NCI-H2227 treated with DMSO at 0.1 percent for 48 hours (cell line): ENCODE results near the gene CCDC175.

Experiments
- DNase-seq: peaks from one replicate; lab custom pipeline; 2025; lab: John Stamatoyannopoulos, UW

CCDC175 gene

DNA sequence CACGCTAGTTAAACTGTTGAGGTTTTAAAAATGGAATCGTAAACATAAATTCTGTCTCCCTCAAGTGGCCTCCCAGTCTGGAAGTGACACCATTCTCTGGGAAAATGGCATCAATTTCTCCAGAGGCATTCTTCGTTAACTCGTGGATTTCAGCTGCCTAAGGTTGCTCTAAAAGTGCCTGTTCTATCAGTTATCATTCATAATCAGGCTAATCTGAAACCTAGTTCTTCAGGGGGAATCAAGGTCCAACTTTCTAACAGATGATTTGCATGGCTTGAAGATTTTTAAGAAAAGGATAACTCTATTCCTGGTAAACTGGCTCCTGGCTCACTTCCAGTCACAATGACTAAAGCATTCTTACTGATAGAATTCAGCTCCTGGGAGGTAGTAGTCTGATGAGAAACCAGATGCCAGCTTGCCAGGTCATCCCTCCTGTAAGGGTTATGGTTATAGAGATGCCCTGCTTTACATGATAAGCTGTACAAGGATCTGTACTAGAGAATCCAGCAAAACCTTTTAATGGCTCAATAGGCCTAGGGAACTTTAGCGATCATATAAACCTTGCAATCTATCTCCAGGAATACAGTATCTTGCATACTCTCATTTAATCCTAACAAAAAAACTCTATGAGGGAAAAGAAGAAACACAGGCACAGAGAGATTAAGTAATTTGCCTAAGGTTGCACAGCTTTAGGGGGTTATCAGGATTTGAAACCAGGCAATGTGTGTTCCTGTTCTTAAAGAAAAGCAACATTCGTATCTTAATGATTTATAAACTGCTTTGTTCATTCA is 93.9 kb downstream of the CCDC175 start:
- no peak for DNase-seq

DNA sequence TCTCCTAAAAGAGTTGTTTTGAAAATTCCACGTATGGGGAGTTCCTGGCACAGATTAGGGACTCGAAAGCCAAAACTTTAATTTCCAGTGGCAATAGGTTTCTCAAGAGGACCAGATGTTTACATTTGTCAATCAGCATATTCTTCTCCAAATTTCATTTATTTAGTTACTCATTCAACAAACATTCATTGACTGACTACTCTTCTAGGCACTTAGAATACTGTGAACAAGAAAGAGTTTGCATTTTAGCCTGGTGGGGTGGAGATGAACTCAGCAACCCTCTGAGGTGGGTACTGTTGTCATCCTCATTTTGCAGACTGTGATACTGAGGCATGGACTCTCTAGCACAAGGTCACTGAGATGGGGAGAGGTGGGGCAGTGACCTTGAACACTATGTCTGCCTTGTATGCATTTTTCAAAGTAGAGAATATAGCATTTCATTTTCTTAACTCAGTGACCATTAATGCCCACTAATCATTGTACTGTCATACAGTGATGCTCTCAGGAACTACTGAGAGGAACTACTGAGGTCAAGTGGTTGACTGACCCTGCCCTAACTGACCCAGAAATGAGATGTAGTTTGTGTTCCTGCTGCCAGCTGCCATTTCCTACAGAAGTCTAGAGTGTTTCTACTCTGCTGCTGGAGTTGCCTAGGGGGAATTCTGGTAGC is 94.6 kb downstream of the CCDC175 start:
- no peak for DNase-seq

DNA sequence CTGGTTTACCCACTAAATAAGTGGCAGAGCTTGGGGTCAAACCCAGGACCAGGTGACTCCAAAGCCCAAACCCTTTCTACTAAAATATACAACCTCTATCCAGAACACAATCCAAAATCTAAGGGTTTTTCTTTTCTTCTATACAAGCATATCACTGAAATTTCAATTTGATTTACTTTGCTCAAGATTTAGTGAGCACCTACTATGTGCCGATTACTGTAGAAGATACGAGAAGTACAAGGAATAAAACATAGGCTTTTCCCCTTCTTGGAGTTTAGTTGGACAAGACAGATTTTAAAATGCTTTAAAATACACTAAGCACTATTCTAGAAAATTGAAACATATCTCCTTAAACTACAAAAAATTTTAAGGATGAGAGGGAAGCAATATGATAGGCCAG is 95.2 kb downstream of the CCDC175 start:
- DNase-seq, result no peak

DNA sequence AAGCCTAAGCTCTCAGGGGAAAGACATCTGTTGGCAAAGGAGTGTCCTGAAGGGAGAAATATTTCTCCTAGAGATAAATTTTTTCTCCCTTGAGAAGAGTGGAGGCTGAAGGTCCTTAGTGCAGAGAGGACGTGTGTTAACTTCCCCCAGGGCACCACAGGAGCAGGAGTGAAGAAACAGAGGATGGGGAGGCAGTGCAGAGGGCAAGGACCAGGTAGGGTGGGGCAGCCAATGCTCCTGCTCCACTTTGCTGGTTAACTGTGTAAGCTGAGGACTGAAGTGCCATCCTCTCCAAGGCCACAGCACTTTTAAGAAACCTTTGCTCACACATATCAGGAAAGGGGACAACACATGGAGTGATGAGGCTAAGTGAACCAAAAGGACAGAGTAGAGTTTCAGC is 96.4 kb downstream of the CCDC175 start:
- no peak for DNase-seq

DNA sequence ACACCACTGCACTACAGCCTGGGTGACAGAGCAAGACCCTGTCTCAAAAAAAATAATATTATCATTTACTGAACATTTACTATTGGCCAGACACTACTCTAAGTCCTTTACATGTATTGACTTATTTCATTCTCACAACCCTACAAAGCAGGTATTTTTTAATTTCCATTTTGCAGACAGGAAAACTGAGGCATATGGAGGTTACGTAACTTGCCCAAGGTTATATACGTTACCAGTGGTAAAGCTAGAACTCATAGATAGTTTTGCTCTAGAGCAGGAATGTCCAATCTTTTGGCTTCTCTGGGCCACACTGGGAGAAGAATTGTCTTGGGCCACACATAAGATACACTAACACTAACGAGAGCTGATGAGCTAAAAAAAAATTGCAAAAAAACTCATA is 98.1 kb downstream of the CCDC175 start:
- no peak for DNase-seq

DNA sequence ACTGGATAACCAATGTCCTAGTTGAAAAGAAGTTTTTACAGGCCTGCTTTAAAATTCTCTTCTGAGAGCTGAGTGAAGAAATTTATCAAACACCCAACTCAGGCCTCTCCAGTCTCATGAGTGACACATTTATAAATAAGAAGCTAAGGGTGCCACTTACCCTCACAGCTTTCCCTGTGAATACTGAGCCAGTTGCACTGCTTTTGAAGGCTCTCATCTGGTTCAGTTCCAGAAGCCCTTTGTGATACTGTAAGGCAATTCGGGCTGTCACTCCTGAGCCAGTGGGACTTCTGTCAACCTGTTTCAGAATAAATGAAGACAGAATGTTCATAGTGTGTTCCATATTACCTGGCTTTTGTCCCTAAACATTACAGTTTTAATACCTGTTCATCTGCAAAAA is 100.9 kb downstream of the CCDC175 start:
- DNase-seq, result no peak

DNA sequence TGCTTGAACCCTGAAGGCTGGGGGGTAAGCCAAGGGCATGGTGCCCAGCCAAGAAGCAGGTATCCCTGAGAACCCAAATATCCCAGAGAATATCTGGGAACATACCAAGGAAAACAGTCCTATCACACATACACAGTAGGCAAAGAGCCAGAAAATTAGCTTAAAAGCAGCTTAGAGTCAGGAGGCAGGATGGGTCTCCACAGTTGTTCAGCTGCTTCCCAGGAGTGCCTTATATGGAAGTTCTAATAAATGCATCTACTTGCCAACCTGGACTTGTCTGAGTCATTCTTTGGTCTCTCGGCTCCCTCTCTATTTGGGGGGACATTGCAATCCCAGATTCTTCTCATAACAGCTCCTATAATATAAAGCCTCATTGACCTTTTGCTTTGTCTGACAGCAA is 102.4 kb downstream of the CCDC175 start:
- DNase-seq, result no peak

DNA sequence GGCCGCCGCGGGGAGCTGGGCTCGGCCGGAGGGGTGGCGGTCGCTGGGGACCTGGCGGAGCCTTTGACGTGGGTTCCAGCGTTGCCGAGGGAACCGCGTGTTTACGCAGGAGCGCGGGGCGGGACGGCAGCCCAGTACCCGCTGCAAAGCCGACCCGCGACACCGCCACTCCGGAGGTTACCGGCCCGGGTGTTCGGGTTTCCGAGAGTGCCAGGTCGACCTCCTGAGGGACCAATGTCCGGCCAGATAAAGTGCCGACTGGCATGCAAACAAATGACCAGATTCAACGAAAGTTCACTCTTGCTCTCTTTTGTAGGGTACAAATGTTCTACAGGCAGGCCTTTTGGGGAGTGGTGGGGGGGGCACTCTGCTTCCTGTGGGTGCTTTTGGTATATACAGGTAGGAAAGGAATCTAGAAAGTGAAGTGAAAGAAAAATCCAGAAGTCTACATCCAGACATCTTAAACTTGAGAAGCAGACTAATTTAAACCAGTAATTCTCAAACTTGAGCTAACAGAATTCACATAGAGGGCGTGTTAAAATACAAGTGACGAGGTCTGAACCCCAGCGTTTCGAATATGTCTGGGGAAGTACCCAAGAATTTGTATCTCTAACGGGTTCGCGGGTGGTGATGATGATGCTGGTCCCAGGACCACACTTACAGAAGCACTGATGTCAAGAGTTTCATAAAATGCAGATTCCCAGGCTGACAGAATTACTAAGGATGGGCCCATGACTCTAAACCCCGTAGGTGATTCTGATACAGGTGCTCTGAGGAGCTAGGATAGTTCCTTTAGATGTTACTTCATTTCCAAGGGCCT is 111.1 kb downstream of the CCDC175 start, which contains the start of gene GPR135:
GPR135 (minus strand) TSS at position 65 of the 820 bp plus-strand sequence. CDS start 154 bp downstream, outside the sequence.
- DNase-seq, result no peak

DNA sequence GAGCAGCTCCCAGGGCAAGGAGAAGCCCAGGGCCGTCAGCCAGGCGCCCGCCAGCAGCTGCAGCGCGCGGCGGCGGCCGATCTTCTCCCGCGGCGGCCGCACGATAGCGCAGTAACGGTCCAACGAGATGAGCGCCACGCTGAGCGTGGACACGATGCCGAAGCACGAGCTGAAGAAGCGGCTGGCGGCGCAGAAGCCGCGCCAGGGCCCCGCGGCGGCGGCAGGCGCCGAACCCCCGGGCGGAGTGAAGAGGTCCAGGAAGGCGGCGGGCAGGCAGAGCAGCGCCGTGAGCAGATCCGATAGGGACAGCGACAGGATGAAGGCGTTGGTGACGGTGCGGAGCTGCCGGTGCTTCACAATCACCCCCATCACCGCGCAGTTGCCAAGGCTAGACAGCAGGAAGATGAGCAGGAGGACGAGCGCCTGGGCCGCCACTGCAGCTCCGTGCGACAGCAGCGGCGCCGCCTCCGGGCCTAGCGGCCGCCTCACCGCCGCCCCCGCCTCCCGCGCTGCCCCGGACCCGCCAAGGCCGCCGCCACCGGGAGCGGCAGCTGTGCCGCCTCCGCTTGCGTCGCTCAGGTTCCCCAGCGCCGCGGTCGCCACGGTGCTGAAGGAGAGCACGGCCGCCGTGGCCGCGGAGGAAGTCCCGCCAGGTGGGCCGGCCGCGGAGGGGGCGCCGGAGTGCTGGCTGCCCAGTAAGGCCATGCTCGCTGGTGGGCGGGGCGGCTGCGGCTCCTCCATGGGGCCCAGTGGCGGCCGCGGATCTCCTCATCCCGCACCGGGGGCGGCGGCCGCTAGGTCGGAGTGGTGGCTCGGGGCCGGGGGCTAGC is 111.9 kb downstream of the CCDC175 start:
- peak; percentile 40 for DNase-seq

DNA sequence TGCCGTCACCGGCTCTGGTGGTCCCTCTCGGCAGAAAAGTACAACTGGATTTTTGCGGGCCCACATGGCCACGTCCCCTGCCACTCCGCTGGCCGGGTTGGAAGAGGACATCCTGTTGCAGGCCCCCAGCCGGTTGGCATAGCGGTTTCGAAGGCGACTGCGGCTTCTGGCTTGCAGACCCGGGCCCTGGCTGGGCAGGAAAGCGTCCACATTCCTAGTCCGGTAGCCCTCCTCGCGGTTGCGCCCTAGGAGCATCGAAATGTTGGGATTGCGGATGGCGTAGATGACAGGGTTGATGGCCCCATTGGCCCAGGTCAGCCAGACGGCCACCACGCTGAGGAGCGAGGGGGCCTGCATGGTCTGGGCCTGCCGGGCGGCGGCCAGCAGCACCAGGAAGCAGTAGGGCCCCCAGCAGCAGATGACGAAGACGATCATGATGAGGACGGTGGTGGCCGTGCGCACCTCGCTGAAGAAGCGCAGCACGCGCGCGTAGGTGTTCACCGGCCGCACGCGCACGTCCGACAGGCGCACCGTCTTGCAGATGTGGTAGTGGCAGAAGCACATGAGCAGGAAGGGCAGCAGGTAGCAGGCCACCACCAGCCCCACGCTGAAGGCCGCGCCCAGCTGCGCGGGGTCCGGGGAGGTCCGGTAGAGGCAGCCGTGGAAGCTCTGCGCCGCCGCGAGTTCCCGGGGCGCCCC is 112.7 kb downstream of the CCDC175 start:
- DNase-seq, result no peak

DNA sequence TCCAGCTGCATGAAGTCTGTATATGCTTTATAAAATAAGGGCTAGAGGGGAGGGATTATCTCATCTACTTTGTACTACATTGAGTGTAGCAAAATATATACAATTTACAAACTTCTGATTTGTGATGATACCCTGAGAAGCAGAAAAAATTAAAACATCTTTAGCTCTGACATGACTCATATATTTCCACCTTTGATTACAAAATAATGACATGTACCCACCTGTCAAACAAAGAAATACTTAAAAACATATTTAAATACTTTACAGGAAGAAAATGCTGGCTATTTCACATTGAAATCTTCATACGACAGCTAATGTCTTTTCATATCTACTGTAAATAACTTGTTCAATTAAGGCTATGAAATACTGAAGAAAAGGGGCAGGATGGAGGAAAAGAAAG is 114.7 kb downstream of the CCDC175 start:
- no peak for DNase-seq

DNA sequence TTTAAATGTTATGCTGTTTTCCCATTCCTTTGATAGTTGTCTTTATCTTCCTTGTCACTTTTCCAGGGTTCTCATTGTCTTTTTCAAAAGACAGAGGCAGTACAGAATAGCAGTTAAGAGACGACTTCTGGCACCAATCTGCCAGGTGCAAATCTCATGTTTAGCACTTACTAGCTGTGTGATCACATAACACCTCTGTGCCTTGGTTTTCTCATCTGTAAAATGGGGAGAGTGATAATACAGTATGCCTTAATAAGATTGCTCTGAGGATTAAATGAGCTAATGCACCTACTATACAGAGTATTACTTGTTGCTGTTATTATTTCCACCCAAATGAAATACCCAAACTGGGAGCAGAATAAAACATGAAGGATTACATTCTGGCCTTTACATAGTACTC is 116.2 kb downstream of the CCDC175 start:
- no peak for DNase-seq

DNA sequence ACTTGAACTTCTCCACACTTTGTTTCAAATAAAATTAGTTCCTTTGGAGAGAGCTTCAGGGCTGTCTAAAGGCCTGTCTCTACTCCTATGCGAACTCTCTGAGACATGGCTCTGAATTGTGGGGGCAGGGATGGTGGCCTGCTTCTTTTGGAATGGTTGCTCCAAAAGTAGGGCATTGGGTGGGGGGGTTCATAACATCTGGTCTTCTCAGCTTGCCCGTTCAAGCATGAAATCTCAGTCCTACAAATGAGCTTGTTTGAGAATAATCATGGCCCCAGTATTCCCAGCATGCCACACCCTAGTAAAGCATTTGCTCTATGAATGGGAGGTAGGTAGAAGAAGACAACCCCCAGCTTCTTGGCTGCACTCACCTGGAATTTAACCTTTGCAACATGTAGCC is 118.1 kb downstream of the CCDC175 start:
- DNase-seq, result no peak

DNA sequence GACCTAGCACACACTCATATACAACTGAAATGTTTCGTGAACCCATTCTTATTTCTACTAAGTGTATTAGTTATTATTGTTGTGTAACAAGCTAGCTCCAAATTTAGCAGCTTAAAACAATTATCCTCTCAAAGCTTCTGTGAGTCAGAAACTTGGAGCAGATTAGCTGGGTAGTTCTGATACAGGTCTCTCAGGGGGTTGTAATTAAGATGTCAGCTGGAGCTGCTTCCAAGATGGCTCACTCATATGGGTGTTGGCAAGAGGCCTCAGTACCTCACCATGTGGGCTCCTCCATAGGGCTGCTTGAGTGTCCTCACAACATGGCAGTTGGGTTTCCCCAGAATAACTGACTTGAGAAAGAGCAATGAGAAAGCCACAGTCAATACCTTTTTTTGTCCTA is 121.2 kb downstream of the CCDC175 start:
- DNase-seq, result no peak
